Activated naive CD4-positive, alpha-beta T cell treated with anti-CD3 and anti-CD28 coated beads for 36 hours (primary cell): ENCODE measurements around the gene SLC38A3. TPM values are rescaled to one million over a fixed set of nuclear protein-coding genes. Genes with fewer than 3 reads are reported as not detected.

Source experiments
- CTCF ChIA-PET: fragments of 350-600 bp; sonication (Branson Sonifier 250); formaldehyde crosslinking; loops from one replicate; lab custom pipeline; 2021; ENCODE audit warnings: antibody characterized with exemption; lab: Charles Lee
- DNase-seq: peaks from one replicate; pipeline ENCODE4 v3.0.0-alpha.2; 2020
- H3K27ac Mint-ChIP-seq: one replicate; pipeline ENCODE4 v1.8.0; 2021; ENCODE audit warnings: mild to moderate bottlenecking, mixed read lengths
- H3K27me3 Mint-ChIP-seq: one replicate; pipeline ENCODE4 v1.8.0; 2021; ENCODE audit warnings: low read depth, mixed read lengths
- H3K36me3 Mint-ChIP-seq: one replicate; pipeline ENCODE4 v1.8.0; 2021; ENCODE audit warnings: low read depth, mixed read lengths
- H3K4me1 Mint-ChIP-seq: one replicate; pipeline ENCODE4 v1.8.0; 2021; ENCODE audit warnings: low read depth, mixed read lengths
- H3K4me3 Mint-ChIP-seq: one replicate; pipeline ENCODE4 v1.8.0; 2021; ENCODE audit warnings: mild to moderate bottlenecking, moderate library complexity, mixed read lengths
- H3K9me3 Mint-ChIP-seq: one replicate; pipeline ENCODE4 v1.8.0; 2021; ENCODE audit warnings: mixed read lengths
- intact Hi-C: fragments of 100-400 bp; cut with micrococcal nuclease; formaldehyde crosslinking; loops from one replicate; pipeline ENCODE4 v1.15.1; 2023
- total RNA-seq, 2 experiments: library from RNA; stranded (reverse); gene quantifications; one replicate each; pipeline ENCODE4 v1.2.3, GENCODE V29; 2021

The SLC38A3 gene
- total RNA-seq, 2 experiments from 2014 or later = not detected

- Mint-ChIP-seq H3K27me3 (peaks cover 8% of the 10 kb centered on the region), H3K9me3 (no peaks in the 10 kb centered on the region), H3K36me3 (no peaks in the 10 kb centered on the region), H3K27ac (no peak overlapping the region), H3K4me3 (no peak overlapping the region), H3K4me1 (peaks cover 15% of the 10 kb centered on the region)
- DNase-seq = peak; percentile 47
- intact Hi-C loops = loop anchor here (1.0 to 5.0 kb wide), 2 partner anchors 51 to 127 kb away; partner anchors contain the start of gene HYAL2
- CTCF ChIA-PET = interaction anchor here (0.6 to 8.1 kb wide), 25 partner anchors 8 to 892 kb away, joined by 3 to 151 read pairs (median 4); partner anchors contain the start of gene SEMA3B
Observed at GRCh38 chr3:50194903-50195500, 10.1 kb upstream of the SLC38A3 start.

- Mint-ChIP-seq H3K4me1 (peaks cover 15% of the 10 kb centered on the region), H3K9me3 (no peaks in the 10 kb centered on the region), H3K4me3 (no peak overlapping the region), H3K36me3 (no peaks in the 10 kb centered on the region), H3K27ac (no peak overlapping the region), H3K27me3 (peaks cover 9% of the 10 kb centered on the region)
- intact Hi-C loops = no loop called here
- DNase-seq = no peak
- CTCF ChIA-PET = interaction anchor here (0.5 to 8.1 kb wide), 19 partner anchors 8 to 129 kb away, joined by 3 to 151 read pairs (median 6); partner anchors contain the start of gene SEMA3B
Observed at GRCh38 chr3:50195501-50196252, 9.4 kb upstream of the SLC38A3 start.

GRCh38 chr3:50196253-50196801 lies 8.7 kb upstream of the SLC38A3 start:
- CTCF ChIA-PET = interaction anchor here (0.6 to 8.1 kb wide), 9 partner anchors 7 to 125 kb away, joined by 3 to 151 read pairs (median 16); no protein-coding TSS in a partner anchor
- H3K36me3 Mint-ChIP-seq = no peaks in the 10 kb centered on the region
- intact Hi-C loops = no loop called here
- peaks cover 15% of the 10 kb centered on the region for H3K27me3 Mint-ChIP-seq
- H3K4me3 Mint-ChIP-seq = no peak overlapping the region
- peaks cover 15% of the 10 kb centered on the region for H3K4me1 Mint-ChIP-seq
- DNase-seq = no peak
- no peak overlapping the region for H3K27ac Mint-ChIP-seq
- H3K9me3 Mint-ChIP-seq = no peaks in the 10 kb centered on the region

GRCh38 chr3:50201573-50202315 lies 3.3 kb upstream of the SLC38A3 start:
- DNase-seq = no peak
- intact Hi-C loops = no loop called here
- peaks cover 29% of the 10 kb centered on the region for H3K27me3 Mint-ChIP-seq

GRCh38 chr3:50202353-50203112 lies 2.5 kb upstream of the SLC38A3 start:
- intact Hi-C loops = no loop called here
- H3K27ac Mint-ChIP-seq = no peak overlapping the region
- no peak overlapping the region for H3K4me3 Mint-ChIP-seq
- CTCF ChIA-PET = interaction anchor here (0.6 to 1.9 kb wide), 4 partner anchors 8 to 72 kb away, joined by 3 to 13 read pairs (median 4); no protein-coding TSS in a partner anchor
- DNase-seq = no peak
- H3K27me3 Mint-ChIP-seq = peaks cover 32% of the 10 kb centered on the region
- H3K9me3 Mint-ChIP-seq = no peaks in the 10 kb centered on the region
- H3K36me3 Mint-ChIP-seq = no peaks in the 10 kb centered on the region
- H3K4me1 Mint-ChIP-seq = no peaks in the 10 kb centered on the region

More at GRCh38 chr3:50201573-50202315, 3.3 kb upstream of the SLC38A3 start:
- H3K36me3 Mint-ChIP-seq = no peaks in the 10 kb centered on the region
- no peaks in the 10 kb centered on the region for H3K4me1 Mint-ChIP-seq
- H3K4me3 Mint-ChIP-seq = no peak overlapping the region
- CTCF ChIA-PET = interaction anchor here (0.6 to 1.2 kb wide), 2 partner anchors 45 to 72 kb away, joined by 4 read pairs; no protein-coding TSS in a partner anchor
- H3K27ac Mint-ChIP-seq = no peak overlapping the region
- H3K9me3 Mint-ChIP-seq = no peaks in the 10 kb centered on the region

GRCh38 chr3:50203113-50203808 lies 1.8 kb upstream of the SLC38A3 start:
- DNase-seq = no peak
- no peak overlapping the region for H3K27ac Mint-ChIP-seq
- CTCF ChIA-PET = interaction anchor here (0.6 to 1.9 kb wide), 3 partner anchors 8 to 245 kb away, joined by 3 to 13 read pairs (median 3); no protein-coding TSS in a partner anchor
- H3K9me3 Mint-ChIP-seq = no peaks in the 10 kb centered on the region
- no peaks in the 10 kb centered on the region for H3K36me3 Mint-ChIP-seq
- intact Hi-C loops = no loop called here
- H3K4me1 Mint-ChIP-seq = no peaks in the 10 kb centered on the region
- H3K27me3 Mint-ChIP-seq = peaks cover 32% of the 10 kb centered on the region
- H3K4me3 Mint-ChIP-seq = no peak overlapping the region

GRCh38 chr3:50203809-50204803 lies 965 bp upstream of the SLC38A3 start:
- intact Hi-C loops = no loop called here
- no peaks in the 10 kb centered on the region for H3K9me3 Mint-ChIP-seq
- no peaks in the 10 kb centered on the region for H3K36me3 Mint-ChIP-seq
- peaks cover 32% of the 10 kb centered on the region for H3K27me3 Mint-ChIP-seq
- H3K4me1 Mint-ChIP-seq = no peaks in the 10 kb centered on the region
- CTCF ChIA-PET = interaction anchor here (0.6 to 1.9 kb wide), 3 partner anchors 9 to 246 kb away, joined by 3 to 13 read pairs (median 3); no protein-coding TSS in a partner anchor
- no peak overlapping the region for H3K4me3 Mint-ChIP-seq
- no peak overlapping the region for H3K27ac Mint-ChIP-seq
- DNase-seq = no peak

- Mint-ChIP-seq H3K4me1 (no peaks in the 10 kb centered on the region), H3K9me3 (no peaks in the 10 kb centered on the region), H3K27ac (no peak overlapping the region), H3K4me3 (peak overlapping the region; percentile 32), H3K27me3 (peaks cover 32% of the 10 kb centered on the region), H3K36me3 (no peaks in the 10 kb centered on the region)
- intact Hi-C loops = no loop called here
- CTCF ChIA-PET = interaction anchor here (1.1 to 1.6 kb wide), 2 partner anchors 12 to 13 kb away, joined by 3 to 4 read pairs; no protein-coding TSS in a partner anchor
- DNase-seq = peak; percentile 27
Observed at GRCh38 chr3:50205413-50206276, 574 bp downstream of the SLC38A3 start.

- Mint-ChIP-seq H3K36me3 (no peaks in the 10 kb centered on the region), H3K27me3 (peaks cover 24% of the 10 kb centered on the region), H3K4me3 (no peak overlapping the region), H3K27ac (no peak overlapping the region), H3K9me3 (no peaks in the 10 kb centered on the region), H3K4me1 (no peaks in the 10 kb centered on the region)
- DNase-seq = no peak
- intact Hi-C loops = no loop called here
- CTCF ChIA-PET = interaction anchor here (0.8 kb wide), 1 partner anchor 542 kb away, joined by 3 read pairs; no protein-coding TSS in a partner anchor
Observed at GRCh38 chr3:50207359-50208042, 2.4 kb downstream of the SLC38A3 start.
